ENCODE results near the gene CPPED1.
"Not testable (repeated sequence)": the region's sequence is repeated elsewhere in the genome, so short reads cannot be mapped to it uniquely, and the experiment has no call there.

The CPPED1 gene

DNA sequence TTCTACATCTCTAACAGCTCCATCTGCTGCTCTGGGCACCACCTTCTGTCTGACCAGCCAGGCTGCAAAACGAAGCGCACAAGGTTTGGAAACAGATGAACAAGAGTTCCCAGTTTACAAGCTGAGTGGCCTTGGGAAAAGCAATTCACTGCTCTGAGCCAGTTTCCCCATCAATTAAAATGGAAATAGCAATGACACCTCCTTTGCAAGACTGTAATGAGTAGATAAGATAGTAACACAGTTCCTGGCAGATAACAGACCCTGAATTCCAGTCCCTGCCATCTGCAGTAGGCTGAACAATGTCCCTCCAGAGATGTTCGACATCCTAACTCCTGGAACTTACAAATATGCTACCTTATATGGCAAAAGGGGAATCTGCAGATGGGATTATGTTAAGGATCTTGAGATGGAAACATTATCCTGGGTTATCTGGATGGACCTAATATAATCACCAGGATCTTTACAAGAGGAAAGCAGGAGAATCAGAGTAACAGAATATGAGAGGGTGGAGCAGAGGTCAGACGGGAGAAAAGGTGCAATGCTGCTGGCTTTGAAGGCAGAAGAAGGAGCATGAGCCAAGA is 27.9 kb downstream of the CPPED1 start:
- H3K27ac ChIP-seq: no peak overlapping the region
- no peak for TF ChIP-seq CTCF (conservative IDR thresholded peaks at IDR 0.05)
- no peak for TF ChIP-seq ZFX (IDR thresholded peaks at IDR 0.05)

- TF ChIP-seq ZFX (IDR thresholded peaks at IDR 0.05): no peak
- no peak for TF ChIP-seq CTCF (conservative IDR thresholded peaks at IDR 0.05)
- H3K27ac ChIP-seq: no peak overlapping the region
These were observed 30.5 kb downstream of the CPPED1 start for GRCh38 chr16:12773221-12773620.

GRCh38 chr16:12771341-12771798 is 32.3 kb downstream of the CPPED1 start:
- TF ChIP-seq CTCF (conservative IDR thresholded peaks at IDR 0.05): no peak
- TF ChIP-seq ZFX (IDR thresholded peaks at IDR 0.05): no peak
- no peak overlapping the region for H3K27ac ChIP-seq

DNA sequence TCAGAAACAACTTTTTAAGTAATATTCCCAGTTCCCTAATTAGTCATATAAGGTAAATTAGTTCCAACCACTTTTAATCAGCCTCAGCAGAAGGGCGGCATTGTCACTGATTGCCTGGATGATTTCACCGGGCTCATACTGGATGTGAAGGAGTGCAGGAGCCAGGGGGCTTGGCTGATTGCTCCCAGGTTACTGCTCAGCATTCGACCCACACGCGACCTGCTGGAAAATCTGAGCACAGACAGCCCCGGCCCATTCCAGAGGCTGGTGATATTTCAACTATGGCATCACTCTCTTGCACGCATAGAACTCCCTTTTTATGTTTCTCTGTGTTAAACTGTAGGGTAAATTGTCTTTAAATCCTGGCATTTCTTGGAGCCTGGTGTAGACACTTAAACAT is 34.2 kb downstream of the CPPED1 start:
- no peak overlapping the region for H3K27ac ChIP-seq
- no peak for TF ChIP-seq CTCF (conservative IDR thresholded peaks at IDR 0.05)
- no peak for TF ChIP-seq ZFX (IDR thresholded peaks at IDR 0.05)

DNA sequence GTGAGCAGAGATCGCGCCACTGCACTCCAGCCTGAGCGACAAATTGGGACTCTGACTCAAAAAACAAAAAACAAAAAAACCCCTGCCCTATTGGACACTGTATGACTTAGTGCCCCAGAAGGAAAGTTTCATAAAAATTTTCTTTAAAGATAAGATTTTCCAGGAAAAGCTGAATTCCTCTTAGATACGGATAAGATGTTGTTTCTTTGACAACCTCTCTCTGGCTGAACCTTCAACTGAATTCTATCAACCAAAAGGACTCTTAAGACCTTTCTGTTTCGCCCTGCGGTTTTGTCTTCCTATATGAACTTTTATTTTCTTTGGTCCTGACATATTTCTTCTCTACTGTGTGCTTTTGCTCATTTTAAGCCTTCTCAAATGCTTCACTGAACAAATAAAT is 35.8 kb downstream of the CPPED1 start:
- no peak for TF ChIP-seq CTCF (conservative IDR thresholded peaks at IDR 0.05)
- TF ChIP-seq ZFX (IDR thresholded peaks at IDR 0.05): no peak
- no peak overlapping the region for H3K27ac ChIP-seq

DNA sequence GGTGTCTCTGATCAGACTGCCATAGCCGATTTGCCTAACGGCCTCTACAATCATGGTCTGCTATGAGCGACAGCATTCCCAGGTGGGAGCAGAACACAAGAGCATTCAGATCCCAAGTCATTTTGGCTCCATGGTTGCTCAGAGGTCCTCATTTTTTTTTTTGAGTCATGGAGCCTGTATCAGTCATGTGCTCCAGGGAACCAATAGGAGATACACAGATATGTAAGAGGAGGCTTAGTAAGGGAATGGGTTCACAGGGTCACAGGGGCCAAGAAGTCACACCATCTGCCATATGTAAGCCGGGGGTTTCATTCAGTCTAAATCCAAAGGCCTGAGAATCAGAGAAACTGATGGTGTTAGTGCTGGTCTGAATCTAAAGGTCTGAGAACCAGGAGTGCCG is 36.8 kb downstream of the CPPED1 start:
- TF ChIP-seq CTCF (conservative IDR thresholded peaks at IDR 0.05) (no peak), ZFX (IDR thresholded peaks at IDR 0.05) (no peak)
- H3K27ac ChIP-seq: no peak overlapping the region

DNA sequence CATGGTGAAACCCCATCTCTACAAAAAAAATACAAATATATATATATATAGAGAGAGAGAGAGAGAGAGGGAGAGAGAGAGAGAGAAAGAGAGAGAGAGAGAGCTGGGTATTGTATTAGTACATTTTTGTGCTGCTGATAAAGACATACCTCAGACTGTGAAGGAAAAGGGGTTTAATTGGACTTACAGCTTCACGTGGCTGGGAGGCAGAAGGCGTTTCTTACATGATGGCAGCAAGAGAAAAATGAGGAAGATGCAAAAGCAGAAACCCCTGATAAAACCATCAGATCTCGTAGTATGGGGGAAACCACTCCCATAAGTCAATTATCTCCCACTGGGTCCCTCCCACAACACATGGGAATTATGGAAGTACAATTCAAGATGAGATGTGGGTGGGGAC is 37.5 kb downstream of the CPPED1 start:
- H3K27ac ChIP-seq: not testable (repeated sequence)

- no peak for TF ChIP-seq ZFX (IDR thresholded peaks at IDR 0.05)
- TF ChIP-seq CTCF (conservative IDR thresholded peaks at IDR 0.05): no peak
- H3K27ac ChIP-seq: peak overlapping the region; percentile 60; the same call in 1 of the 2 replicates
These were observed 38.7 kb downstream of the CPPED1 start for GRCh38 chr16:12764813-12765488.
